ENCODE data around the gene RGS6.

DNA sequence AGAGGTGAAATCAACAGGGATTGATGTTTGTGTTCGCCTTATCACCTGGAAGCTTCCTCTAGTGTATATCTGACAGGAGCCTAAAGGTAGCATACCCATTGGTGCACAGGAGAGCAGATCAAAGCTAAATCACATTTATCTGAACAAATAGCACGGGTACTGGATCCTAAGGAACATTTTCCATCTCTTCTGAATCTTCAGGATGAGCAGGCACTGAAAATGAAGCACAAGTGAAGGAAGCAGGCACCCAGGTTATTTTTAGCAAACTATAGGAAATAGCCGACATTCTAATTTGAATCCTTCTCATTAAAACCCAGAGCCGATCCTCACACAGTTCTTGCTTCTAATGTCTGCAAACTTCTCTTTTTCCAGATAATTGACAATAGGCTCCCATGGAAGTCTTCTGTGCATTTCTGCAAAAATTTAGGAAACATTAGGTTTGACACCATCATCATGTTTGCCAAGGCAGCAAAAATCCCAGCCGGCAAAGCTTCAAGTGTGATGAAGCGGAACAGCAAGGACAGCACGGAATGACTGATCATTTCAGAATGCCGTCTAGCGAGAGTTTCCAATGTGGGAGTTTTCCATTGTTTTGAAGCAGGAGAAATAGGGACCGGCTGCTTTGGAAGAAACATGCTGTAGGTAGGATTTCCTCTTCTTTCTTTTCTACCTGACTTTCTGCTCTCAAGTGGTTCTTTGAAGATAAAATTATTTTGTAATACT is 24.3 kb upstream of the RGS6 start:
- TF ChIP-seq, protein P1, sequence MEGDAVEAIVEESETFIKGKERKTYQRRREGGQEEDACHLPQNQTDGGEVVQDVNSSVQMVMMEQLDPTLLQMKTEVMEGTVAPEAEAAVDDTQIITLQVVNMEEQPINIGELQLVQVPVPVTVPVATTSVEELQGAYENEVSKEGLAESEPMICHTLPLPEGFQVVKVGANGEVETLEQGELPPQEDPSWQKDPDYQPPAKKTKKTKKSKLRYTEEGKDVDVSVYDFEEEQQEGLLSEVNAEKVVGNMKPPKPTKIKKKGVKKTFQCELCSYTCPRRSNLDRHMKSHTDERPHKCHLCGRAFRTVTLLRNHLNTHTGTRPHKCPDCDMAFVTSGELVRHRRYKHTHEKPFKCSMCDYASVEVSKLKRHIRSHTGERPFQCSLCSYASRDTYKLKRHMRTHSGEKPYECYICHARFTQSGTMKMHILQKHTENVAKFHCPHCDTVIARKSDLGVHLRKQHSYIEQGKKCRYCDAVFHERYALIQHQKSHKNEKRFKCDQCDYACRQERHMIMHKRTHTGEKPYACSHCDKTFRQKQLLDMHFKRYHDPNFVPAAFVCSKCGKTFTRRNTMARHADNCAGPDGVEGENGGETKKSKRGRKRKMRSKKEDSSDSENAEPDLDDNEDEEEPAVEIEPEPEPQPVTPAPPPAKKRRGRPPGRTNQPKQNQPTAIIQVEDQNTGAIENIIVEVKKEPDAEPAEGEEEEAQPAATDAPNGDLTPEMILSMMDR (IDR thresholded peaks at IDR 0.05), result no peak
- no peak for TF ChIP-seq POLR2AphosphoS5 (IDR thresholded peaks at IDR 0.05)
